Calu3 (cell line): Measurements from ENCODE around the gene SBF1. TPM values are rescaled to one million over a fixed set of nuclear protein-coding genes. Genes with fewer than 3 reads are reported as not detected.

Source experiments
- BruUV-seq: library from RNA; stranded (reverse); fragments of 400-500 nt; replicated peaks from 2 replicates; lab custom pipeline; 2021; lab: Mats Ljungman, UMichigan
- CTCF ChIA-PET: fragments of 300-600 bp; sonication (Branson Sonifier 250); formaldehyde crosslinking; loops from one replicate; lab custom pipeline; 2022; ENCODE audit warnings: antibody characterized with exemption; lab: Charles Lee
- DNase-seq: peaks from one replicate; pipeline ENCODE4 v3.0.0; 2022
- H3K27ac Mint-ChIP-seq: one replicate; pipeline ENCODE4 v1.8.0; 2022; ENCODE audit warnings: mixed read lengths; ENCODE audit not compliant: unreplicated experiment
- H3K27me3 Mint-ChIP-seq: one replicate; pipeline ENCODE4 v1.8.0; 2022; ENCODE audit warnings: mixed read lengths; ENCODE audit not compliant: unreplicated experiment
- H3K36me3 Mint-ChIP-seq: one replicate; pipeline ENCODE4 v1.8.0; 2022; ENCODE audit warnings: mild to moderate bottlenecking, moderate library complexity, mixed read lengths; ENCODE audit not compliant: insufficient read depth, unreplicated experiment
- H3K4me1 Mint-ChIP-seq: one replicate; pipeline ENCODE4 v1.8.0; 2022; ENCODE audit warnings: mild to moderate bottlenecking, low read depth, mixed read lengths; ENCODE audit not compliant: unreplicated experiment
- H3K4me3 Mint-ChIP-seq: one replicate; pipeline ENCODE4 v1.8.0; 2022; ENCODE audit warnings: mild to moderate bottlenecking, low read depth, moderate library complexity, mixed read lengths; ENCODE audit not compliant: unreplicated experiment
- H3K9me3 Mint-ChIP-seq: one replicate; pipeline ENCODE4 v1.8.0; 2022; ENCODE audit warnings: low read depth, mixed read lengths; ENCODE audit not compliant: unreplicated experiment
- intact Hi-C: fragments of 100-400 bp; cut with micrococcal nuclease; formaldehyde crosslinking; loops from one replicate; pipeline ENCODE4 v1.10.0; 2022; ENCODE audit not compliant: unreplicated experiment
- total RNA-seq: library from RNA; stranded (reverse); gene quantifications from 2 replicates; pipeline ENCODE4 v1.2.3, GENCODE V29; 2022
- TF ChIP-seq, protein P1 (sequence below): fragments of 200-600 bp; IDR thresholded peaks from one replicate; pipeline ENCODE4 v1.8.0; 2022; ENCODE audit warnings: antibody characterized with exemption; ENCODE audit not compliant: unreplicated experiment

Gene SBF1
- total RNA-seq, 1 experiment from 2014 or later = 104 TPM

DNA sequence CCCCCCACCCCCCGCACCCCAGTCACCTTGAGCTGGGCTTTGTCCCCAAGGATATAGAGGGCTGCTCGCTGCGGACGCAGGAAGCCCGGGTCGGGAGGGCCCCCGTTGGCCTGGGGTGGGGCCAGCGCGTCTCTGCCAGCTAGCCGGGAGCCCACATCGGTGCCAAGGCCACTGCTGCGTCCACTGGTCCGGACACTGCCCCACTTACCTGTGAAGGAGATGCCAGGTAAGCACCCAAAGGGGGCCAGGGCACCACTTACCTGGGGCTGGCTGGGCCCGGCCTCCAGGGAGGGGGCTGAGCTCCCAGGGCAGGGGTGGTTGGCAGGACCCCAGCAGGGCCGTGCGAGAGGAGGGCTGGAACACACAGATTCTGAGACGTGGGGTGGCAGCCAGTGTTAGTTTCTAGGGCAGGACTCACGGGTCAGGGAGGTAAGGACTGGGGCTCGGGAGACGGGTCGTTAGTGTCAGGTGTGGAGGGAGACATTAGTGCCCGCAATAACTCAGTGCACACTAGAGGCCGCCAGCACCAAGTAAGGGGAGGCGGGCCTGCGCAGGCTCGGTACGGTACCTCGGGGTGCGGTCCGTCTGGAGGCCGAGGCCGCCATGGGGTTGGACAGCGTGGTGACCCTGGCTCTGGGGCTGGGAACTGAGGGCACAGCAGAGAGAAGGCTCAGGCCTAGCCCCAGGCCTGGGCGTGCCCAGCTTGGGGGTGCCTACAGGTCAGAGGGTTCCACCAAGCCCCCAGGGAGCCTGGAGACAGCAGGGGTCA, 18.2 kb downstream of the SBF1 start:
- CTCF ChIA-PET = interaction anchor here (0.7 kb wide), 1 partner anchor 42 kb away, joined by 3 read pairs; no protein-coding TSS in a partner anchor

GRCh38 chr22:50456026-50456425, 18.8 kb downstream of the SBF1 start:
- TF ChIP-seq, protein P1, sequence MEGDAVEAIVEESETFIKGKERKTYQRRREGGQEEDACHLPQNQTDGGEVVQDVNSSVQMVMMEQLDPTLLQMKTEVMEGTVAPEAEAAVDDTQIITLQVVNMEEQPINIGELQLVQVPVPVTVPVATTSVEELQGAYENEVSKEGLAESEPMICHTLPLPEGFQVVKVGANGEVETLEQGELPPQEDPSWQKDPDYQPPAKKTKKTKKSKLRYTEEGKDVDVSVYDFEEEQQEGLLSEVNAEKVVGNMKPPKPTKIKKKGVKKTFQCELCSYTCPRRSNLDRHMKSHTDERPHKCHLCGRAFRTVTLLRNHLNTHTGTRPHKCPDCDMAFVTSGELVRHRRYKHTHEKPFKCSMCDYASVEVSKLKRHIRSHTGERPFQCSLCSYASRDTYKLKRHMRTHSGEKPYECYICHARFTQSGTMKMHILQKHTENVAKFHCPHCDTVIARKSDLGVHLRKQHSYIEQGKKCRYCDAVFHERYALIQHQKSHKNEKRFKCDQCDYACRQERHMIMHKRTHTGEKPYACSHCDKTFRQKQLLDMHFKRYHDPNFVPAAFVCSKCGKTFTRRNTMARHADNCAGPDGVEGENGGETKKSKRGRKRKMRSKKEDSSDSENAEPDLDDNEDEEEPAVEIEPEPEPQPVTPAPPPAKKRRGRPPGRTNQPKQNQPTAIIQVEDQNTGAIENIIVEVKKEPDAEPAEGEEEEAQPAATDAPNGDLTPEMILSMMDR = no peak
- intact Hi-C loops = no loop called here
- CTCF ChIA-PET = no interaction called here
- no peaks in the 10 kb centered on the region for H3K27me3 Mint-ChIP-seq
- H3K9me3 Mint-ChIP-seq = no peaks in the 10 kb centered on the region
- H3K36me3 Mint-ChIP-seq = peaks cover 78% of the 10 kb centered on the region
- peaks cover 5% of the 10 kb centered on the region for H3K4me1 Mint-ChIP-seq
- DNase-seq = no peak
- no peak overlapping the region for H3K27ac Mint-ChIP-seq
- no TSS peak for BruUV-seq
- no peak overlapping the region for H3K4me3 Mint-ChIP-seq

More for the DNA sequence above, 18.2 kb downstream of the SBF1 start:
- no peak overlapping the region for H3K27ac Mint-ChIP-seq
- no TSS peak for BruUV-seq
- no peak overlapping the region for H3K4me3 Mint-ChIP-seq
- no peaks in the 10 kb centered on the region for H3K9me3 Mint-ChIP-seq
- H3K36me3 Mint-ChIP-seq = peaks cover 78% of the 10 kb centered on the region
- no peak for DNase-seq
- TF ChIP-seq, protein P1 = peak; percentile 25
- intact Hi-C loops = no loop called here
- H3K27me3 Mint-ChIP-seq = no peaks in the 10 kb centered on the region
- peaks cover 8% of the 10 kb centered on the region for H3K4me1 Mint-ChIP-seq

DNA sequence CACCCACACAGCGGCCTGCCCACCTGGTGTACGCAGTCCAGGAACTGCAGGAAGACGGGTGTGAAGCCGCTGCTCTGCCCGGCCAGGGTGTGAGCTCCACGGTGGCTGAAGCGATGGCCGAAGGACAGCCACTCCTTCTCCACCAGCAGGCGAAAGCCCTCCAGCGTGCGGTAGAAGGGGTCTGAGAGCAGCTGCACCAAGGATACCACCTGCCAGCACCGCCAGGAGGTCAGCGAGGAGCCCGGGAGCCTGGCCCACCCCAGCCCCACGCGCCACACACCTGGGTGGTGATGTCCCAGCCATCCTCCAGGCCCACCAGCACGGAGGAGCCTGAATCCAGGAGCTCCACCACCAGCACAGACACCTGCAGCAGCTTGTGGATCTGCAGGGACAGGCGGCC, 19.6 kb downstream of the SBF1 start:
- no peaks in the 10 kb centered on the region for H3K27me3 Mint-ChIP-seq
- H3K4me3 Mint-ChIP-seq = no peak overlapping the region
- H3K4me1 Mint-ChIP-seq = no peaks in the 10 kb centered on the region
- H3K27ac Mint-ChIP-seq = no peak overlapping the region
- H3K9me3 Mint-ChIP-seq = no peaks in the 10 kb centered on the region
- no peak for DNase-seq
- BruUV-seq = no TSS peak
- TF ChIP-seq, protein P1 = no peak
- intact Hi-C loops = no loop called here
- CTCF ChIA-PET = interaction anchor here (0.6 kb wide), 1 partner anchor 123 kb away, joined by 5 read pairs; no protein-coding TSS in a partner anchor
- H3K36me3 Mint-ChIP-seq = peaks cover 77% of the 10 kb centered on the region

GRCh38 chr22:50454556-50455075, 20.2 kb downstream of the SBF1 start:
- Mint-ChIP-seq H3K4me3 (no peak overlapping the region), H3K9me3 (no peaks in the 10 kb centered on the region), H3K36me3 (peaks cover 81% of the 10 kb centered on the region), H3K27ac (no peak overlapping the region), H3K4me1 (no peaks in the 10 kb centered on the region), H3K27me3 (no peaks in the 10 kb centered on the region)
- CTCF ChIA-PET = interaction anchor here (0.6 kb wide), 1 partner anchor 122 kb away, joined by 5 read pairs; no protein-coding TSS in a partner anchor
- intact Hi-C loops = no loop called here
- BruUV-seq = no TSS peak
- TF ChIP-seq, protein P1 = no peak
- no peak for DNase-seq
